Neutrophil (primary cell): Measurements from ENCODE around the gene NSUN6.
"Not testable (repeated sequence)": the region's sequence is repeated elsewhere in the genome, so short reads cannot be mapped to it uniquely, and the experiment has no call there.

Source experiments
- H3K27ac ChIP-seq: fragments of 200-600 bp; sonication (generic); 2 replicates; pipeline ENCODE4 v1.5.1; 2016; ENCODE audit warnings: mild to moderate bottlenecking, moderate library complexity
- H3K27me3 ChIP-seq: fragments of 200-600 bp; sonication (generic); 2 replicates; pipeline ENCODE4 v1.6.0; 2016; ENCODE audit warnings: mild to moderate bottlenecking
- H3K36me3 ChIP-seq: fragments of 200-600 bp; sonication (generic); 2 replicates; pipeline ENCODE4 v1.5.1; 2017
- H3K4me1 ChIP-seq, 2 experiments: fragments of 200-600 bp in 1 of 2; sonication (generic) in 1 of 2; 1 replicate in 1 of 2; 2 replicates in 1 of 2; pipeline versions ENCODE4 v1.5.1 to v1.6.1; 2013 to 2016; ENCODE audit warnings: low read depth in 1 of 2, low read length in 1 of 2, mild to moderate bottlenecking in 1 of 2, moderate library complexity in 1 of 2; ENCODE audit not compliant: control insufficient read depth in 1 of 2, insufficient read depth in 1 of 2
- H3K4me3 ChIP-seq, 2 experiments: fragments of 200-600 bp in 1 of 2; sonication (generic) in 1 of 2; 1 replicate in 1 of 2; 2 replicates in 1 of 2; pipeline ENCODE4 v1.5.1; 2013 to 2016; ENCODE audit warnings: low read depth in 1 of 2, low read length in 1 of 2, mild to moderate bottlenecking in 1 of 2, moderate library complexity in 1 of 2
- H3K9me3 ChIP-seq: fragments of 200-600 bp; sonication (generic); 2 replicates; pipeline ENCODE4 v1.5.1; 2016
- TF ChIP-seq, protein P1 (sequence below): fragments of 200-600 bp; sonication (generic); IDR thresholded peaks from 2 replicates; pipeline ENCODE4 v1.5.1; 2016; ENCODE audit warnings: antibody characterized with exemption

The NSUN6 gene

DNA sequence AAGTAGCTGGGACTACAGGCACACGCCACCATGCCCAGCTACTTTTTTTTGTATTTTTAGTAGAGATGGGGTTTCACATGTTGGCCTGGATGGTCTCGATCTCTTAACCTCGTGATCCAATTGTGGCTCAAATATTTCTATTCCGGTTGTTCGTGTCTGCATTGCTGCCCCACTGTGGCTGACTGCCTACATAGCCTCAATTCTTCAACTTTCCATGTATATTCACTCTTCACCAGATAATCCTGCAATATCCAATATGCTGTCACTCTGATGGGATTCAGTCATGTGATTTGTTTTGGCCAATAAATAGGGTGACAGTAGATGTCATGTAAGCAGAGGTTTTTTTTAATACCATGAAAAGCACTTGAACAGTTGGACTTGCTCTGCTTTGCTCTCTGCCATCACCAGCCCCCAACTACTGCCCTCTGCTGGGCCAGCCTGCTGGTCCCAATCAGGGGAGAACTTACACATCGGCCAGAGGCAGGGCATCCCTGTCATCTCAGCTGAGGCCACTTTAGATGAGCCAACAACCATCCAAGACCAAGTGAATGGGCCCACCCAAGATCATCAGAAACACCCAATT lies 56.7 kb downstream of the NSUN6 start:
- no peak overlapping the region for H3K4me3 ChIP-seq
- peaks cover 11% of the 10 kb centered on the region for H3K36me3 ChIP-seq
- H3K4me1 ChIP-seq: no peaks in the 10 kb centered on the region
- no peak overlapping the region for H3K27ac ChIP-seq
- no peaks in the 10 kb centered on the region for H3K9me3 ChIP-seq
- TF ChIP-seq, protein P1, sequence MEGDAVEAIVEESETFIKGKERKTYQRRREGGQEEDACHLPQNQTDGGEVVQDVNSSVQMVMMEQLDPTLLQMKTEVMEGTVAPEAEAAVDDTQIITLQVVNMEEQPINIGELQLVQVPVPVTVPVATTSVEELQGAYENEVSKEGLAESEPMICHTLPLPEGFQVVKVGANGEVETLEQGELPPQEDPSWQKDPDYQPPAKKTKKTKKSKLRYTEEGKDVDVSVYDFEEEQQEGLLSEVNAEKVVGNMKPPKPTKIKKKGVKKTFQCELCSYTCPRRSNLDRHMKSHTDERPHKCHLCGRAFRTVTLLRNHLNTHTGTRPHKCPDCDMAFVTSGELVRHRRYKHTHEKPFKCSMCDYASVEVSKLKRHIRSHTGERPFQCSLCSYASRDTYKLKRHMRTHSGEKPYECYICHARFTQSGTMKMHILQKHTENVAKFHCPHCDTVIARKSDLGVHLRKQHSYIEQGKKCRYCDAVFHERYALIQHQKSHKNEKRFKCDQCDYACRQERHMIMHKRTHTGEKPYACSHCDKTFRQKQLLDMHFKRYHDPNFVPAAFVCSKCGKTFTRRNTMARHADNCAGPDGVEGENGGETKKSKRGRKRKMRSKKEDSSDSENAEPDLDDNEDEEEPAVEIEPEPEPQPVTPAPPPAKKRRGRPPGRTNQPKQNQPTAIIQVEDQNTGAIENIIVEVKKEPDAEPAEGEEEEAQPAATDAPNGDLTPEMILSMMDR: no peak
- H3K27me3 ChIP-seq: no peaks in the 10 kb centered on the region

DNA sequence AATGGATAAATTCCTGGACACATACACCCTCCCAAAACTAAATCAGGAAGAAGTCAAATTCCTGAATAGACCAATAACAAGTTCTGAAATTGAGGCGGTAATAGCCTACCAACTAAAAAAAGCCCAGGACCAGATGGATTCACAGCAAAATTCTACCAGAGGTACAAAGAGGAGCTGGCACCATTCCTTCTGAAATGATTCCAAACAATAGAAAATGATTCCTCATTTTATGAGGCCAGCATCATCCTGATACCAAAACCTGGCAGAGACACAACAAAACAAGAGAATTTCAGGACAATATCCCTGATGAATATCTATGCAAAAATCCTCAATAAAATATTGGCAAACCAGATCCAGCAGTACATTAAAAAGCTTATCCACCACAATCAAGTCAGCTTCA lies 60.2 kb downstream of the NSUN6 start:
- H3K36me3 ChIP-seq: peaks cover 11% of the 10 kb centered on the region
- H3K4me3 ChIP-seq, H3K27ac ChIP-seq, H3K4me1 ChIP-seq, H3K27me3 ChIP-seq, H3K9me3 ChIP-seq: not testable (repeated sequence)

DNA sequence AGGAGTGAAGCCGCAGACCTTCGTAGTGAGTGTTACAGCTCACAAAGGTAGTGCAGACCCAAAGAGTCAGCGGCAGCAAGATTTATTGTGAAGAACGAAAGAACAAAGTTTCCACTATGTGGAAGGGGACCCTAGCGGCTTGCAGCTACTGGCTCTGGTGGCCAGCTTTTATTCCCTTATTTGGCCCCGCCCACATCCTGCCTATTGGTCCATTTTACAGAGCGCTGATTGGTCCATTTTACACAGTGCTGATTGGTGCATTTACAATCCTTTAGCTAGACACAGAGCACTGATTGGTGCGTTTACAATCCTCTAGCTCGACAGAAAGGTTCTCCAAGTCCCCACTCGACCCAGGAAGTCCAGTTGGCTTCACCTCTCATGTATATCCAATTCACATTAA lies 64.8 kb downstream of the NSUN6 start:
- not testable (repeated sequence) for H3K27me3 ChIP-seq, H3K4me1 ChIP-seq, H3K27ac ChIP-seq, H3K4me3 ChIP-seq, H3K9me3 ChIP-seq, H3K36me3 ChIP-seq

DNA sequence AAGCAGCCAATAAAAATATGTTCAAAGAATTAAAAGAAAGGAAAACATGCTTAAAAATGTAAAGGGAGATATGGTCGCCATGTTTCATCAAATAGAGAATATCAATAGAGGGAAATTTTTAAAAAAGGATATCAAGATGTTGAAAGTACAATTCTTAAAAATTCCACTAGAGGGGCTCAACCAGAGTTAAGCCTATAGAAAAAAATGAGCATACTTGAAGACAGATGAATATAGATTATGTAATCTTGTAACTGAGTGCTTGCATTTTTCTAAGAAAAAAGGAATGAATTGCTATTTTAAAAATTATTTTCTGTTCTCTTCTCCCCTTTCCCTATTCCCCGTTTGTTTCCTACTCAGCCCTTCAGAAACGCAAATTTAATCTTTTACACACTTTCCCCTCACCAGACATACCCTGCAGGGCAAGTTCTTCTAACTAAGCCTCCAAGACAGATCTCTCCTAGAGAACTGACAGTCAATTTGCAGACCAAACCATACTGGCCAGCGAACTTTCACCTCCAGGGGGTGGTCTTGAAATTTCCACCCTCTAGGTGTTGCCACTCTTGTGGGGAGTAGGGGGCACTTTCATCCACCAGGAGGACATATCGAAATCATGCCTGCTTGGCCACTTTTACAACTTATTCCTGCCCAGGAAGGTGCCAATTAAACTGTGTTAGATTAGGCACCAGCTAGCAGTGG lies 67.7 kb downstream of the NSUN6 start:
- no peak overlapping the region for H3K27ac ChIP-seq
- peaks cover 13% of the 10 kb centered on the region for H3K36me3 ChIP-seq
- no peaks in the 10 kb centered on the region for H3K4me1 ChIP-seq
- H3K27me3 ChIP-seq: no peaks in the 10 kb centered on the region
- no peak overlapping the region for H3K4me3 ChIP-seq
- TF ChIP-seq, protein P1: no peak
- no peaks in the 10 kb centered on the region for H3K9me3 ChIP-seq

DNA sequence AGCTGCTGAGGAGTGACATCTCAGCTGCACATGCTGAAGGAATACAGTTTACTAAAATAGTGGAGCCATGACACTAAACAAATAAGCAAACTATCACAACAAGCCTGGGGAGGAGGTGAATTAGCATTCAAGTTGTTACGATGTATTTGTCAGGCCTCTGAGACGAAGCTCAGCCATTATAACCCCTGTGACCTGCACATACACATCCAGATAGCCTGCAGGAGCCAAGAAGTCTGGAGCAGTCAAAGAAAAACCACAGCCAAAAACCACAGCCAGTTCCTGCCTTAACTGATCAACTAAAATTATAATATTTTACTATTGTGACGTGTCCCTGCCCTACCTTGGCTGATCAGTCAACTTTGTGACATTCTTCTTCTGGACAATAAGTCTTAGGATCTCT lies 68.6 kb downstream of the NSUN6 start:
- Histone ChIP-seq H3K27me3 (no peaks in the 10 kb centered on the region), H3K9me3 (no peaks in the 10 kb centered on the region), H3K36me3 (peaks cover 13% of the 10 kb centered on the region), H3K4me3 (no peak overlapping the region), H3K27ac (no peak overlapping the region), H3K4me1 (no peaks in the 10 kb centered on the region)
- TF ChIP-seq, protein P1: no peak

DNA sequence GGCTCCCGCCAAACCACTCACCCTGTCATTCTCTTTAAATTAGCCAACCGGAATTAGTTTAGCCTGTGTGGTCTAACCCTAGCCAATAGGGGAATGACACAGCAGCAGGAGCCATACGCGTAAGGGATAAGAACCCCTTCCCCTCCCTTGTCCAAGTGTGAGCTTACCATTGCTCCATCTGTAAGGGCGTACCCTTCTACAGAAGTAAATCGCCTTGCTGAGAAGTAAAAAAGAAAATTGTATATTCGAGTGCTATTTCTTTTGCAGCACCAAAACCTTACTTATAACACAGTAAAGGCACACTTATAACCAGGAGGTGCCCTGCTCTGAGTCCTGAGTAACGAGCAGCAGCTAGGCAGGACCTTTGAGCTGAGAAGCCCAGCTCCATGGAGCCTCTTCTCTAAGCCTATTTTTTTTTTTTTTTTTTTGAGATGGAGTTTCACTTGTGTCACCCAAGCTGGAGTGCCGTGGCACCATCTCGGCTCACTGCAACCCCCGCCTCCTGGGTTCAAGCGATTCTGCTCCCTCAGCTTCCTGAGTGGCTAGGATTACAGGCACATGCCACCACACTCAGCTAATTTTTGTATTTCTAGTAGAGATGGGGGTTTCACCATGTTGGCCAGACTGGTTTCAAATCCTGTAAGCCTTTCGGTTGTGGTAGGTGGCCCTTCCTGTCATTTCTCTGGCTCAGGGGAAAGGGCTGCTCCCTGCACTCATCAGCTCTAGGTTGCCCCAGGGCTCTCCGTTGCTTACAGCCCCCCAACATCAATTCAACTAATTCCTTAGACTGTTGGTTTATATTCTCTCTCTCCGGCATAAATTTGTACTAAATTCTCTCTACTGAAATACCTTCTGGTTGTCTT lies 73.3 kb downstream of the NSUN6 start:
- no peaks in the 10 kb centered on the region for H3K4me1 ChIP-seq
- H3K4me3 ChIP-seq: no peak overlapping the region
- no peaks in the 10 kb centered on the region for H3K9me3 ChIP-seq
- H3K27me3 ChIP-seq: no peaks in the 10 kb centered on the region
- TF ChIP-seq, protein P1: no peak
- H3K27ac ChIP-seq: no peak overlapping the region
- peaks cover 13% of the 10 kb centered on the region for H3K36me3 ChIP-seq
